Panc1 (cell line): ENCODE results near the gene CAPN9. TPM values are rescaled to one million over a fixed set of nuclear protein-coding genes. Genes with fewer than 3 reads are reported as not detected.

Source experiments
- ATAC-seq: fragments of 200-7000 bp; cut with Tn5 transposase; 2 replicates; pipeline ENCODE4 v1.9.1; 2020; ENCODE audit warnings: mild to moderate bottlenecking, moderate library complexity
- BruUV-seq: library from RNA; stranded (reverse); fragments of 400-500 nt; replicated peaks from 2 replicates; lab custom pipeline; 2021; lab: Mats Ljungman, UMichigan
- CTCF ChIA-PET: fragments of 300-600 bp; sonication (Branson Sonifier 250); formaldehyde crosslinking; loops from one replicate; lab custom pipeline; 2022; ENCODE audit warnings: antibody characterized with exemption; lab: Charles Lee
- POLR2A ChIA-PET: fragments of 300-600 bp; sonication (Branson Sonifier 250); formaldehyde crosslinking; loops from one replicate; lab custom pipeline; 2022; ENCODE audit warnings: antibody characterized with exemption; lab: Charles Lee
- DNase-seq: peaks from one replicate; pipeline ENCODE4 v3.0.0-alpha.2; 2010; ENCODE audit warnings: low read depth, low spot score
- H3K27ac ChIP-seq: 2 replicates; pipeline ENCODE4 v1.5.1; 2011; ENCODE audit warnings: mild to moderate bottlenecking, low read length, inconsistent platforms
- H3K27me3 ChIP-seq: fragments of 200-500 bp; sonication (Bioruptor generic); 2 replicates; pipeline ENCODE4 v1.6.0; 2014; ENCODE audit warnings: low read length, inconsistent platforms; ENCODE audit not compliant: control insufficient read depth, insufficient read depth
- H3K36me3 ChIP-seq: fragments of 200-500 bp; sonication (Bioruptor generic); 2 replicates; pipeline ENCODE4 v1.5.1; 2014; ENCODE audit warnings: inconsistent platforms, mild to moderate bottlenecking, low read length, moderate library complexity; ENCODE audit not compliant: control insufficient read depth, insufficient read depth
- H3K4me1 ChIP-seq: 2 replicates; pipeline ENCODE4 v1.5.1; 2011; ENCODE audit warnings: inconsistent platforms, mild to moderate bottlenecking, low read length, moderate library complexity; ENCODE audit not compliant: control insufficient read depth, insufficient read depth
- H3K4me3 ChIP-seq, 2 experiments: 2 replicates each; pipeline ENCODE4 v1.5.1; 2011 to 2012; ENCODE audit warnings: low read depth in 2 of 2, low read length in 2 of 2, mild to moderate bottlenecking in 2 of 2, inconsistent platforms in 1 of 2, moderate library complexity in 1 of 2
- H3K9me3 ChIP-seq: fragments of 200-500 bp; sonication (Bioruptor generic); 2 replicates; pipeline ENCODE4 v1.5.1; 2014; ENCODE audit warnings: low read depth, mild to moderate bottlenecking, inconsistent platforms, low read length, moderate library complexity; ENCODE audit not compliant: control insufficient read depth, insufficient read depth
- CTCF ChIP-seq: fragments of 450-650 bp; IDR thresholded peaks from 2 replicates; pipeline ENCODE4 v1.5.1; 2017; ENCODE audit warnings: mild to moderate bottlenecking
- POLR2AphosphoS5 ChIP-seq: IDR thresholded peaks from 2 replicates; pipeline ENCODE4 v1.6.1; 2012; ENCODE audit warnings: mild to moderate bottlenecking, low read depth, low read length, moderate library complexity
- SIN3A ChIP-seq: IDR thresholded peaks from 2 replicates; pipeline ENCODE4 v1.6.1; 2012; ENCODE audit warnings: low read depth, mild to moderate bottlenecking, low read length, moderate library complexity, borderline replicate concordance; ENCODE audit not compliant: insufficient read depth
- TCF7L2 ChIP-seq: IDR thresholded peaks from 2 replicates; pipeline ENCODE4 v1.6.1; 2011; ENCODE audit warnings: mild to moderate bottlenecking, low read depth, low read length, inconsistent platforms
- in situ Hi-C: cut with HindIII; loops from 2 replicates; pipeline ENCODE4 v1.10.0; 2016; ENCODE audit warnings: low sequenced_read_pairs, low pct_unique_long_range_greater_than_20kb
- intact Hi-C: fragments of 100-400 bp; cut with micrococcal nuclease; formaldehyde crosslinking; loops from one replicate; pipeline ENCODE4 v1.10.0; 2022; ENCODE audit not compliant: unreplicated experiment
- total RNA-seq: library from RNA; stranded (reverse); gene quantifications from one replicate; pipeline ENCODE4 v1.2.1, GENCODE V29; 2021; ENCODE audit not compliant: unreplicated experiment
- TF ChIP-seq, protein P1 (sequence below), 2 experiments: IDR thresholded peaks; 2 replicates each; pipeline ENCODE4 v1.6.1; 2011 to 2012; ENCODE audit warnings: low read depth in 2 of 2, control low read depth in 1 of 2, low read length in 1 of 2, mild to moderate bottlenecking in 1 of 2, moderate library complexity in 1 of 2; ENCODE audit not compliant: insufficient read depth in 1 of 2

The CAPN9 gene
- total RNA-seq, 1 experiment from 2014 or later = not detected

DNA sequence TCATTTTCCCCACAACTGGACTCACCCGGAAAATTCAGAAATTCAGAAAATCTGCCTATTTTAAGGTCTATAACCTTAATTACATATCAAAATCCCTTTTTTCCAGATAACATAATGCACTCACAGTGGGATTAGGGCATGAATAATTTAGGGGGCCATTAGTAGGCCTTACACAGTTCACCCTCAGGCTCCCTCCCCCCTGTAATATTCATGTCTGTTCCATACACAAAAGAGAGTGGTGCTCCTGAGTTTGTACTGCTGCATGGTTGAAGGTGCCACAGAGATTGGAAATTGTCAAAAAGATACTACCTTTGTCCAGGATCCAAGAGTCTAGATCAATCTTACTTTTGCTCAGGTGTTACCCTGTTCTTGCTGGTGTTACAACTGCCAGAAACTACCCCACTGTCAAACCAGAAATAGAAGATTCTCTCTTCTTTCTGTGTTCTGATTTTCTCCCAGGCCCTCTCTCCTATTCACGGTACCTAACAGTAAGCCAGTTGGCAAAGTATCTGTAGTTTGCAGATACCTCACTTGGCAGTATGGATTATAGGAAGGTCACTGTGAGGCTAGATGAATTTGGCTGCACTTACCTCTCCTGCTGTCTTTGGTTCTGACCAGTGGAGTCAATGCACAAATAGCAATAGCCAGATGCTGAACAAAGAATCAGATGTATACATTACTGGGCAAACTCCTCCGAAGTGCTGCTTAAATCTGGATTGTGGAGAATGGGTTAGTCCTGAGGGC, 67.9 kb downstream of the CAPN9 start:
- POLR2A ChIA-PET = no interaction called here
- CTCF ChIA-PET = no interaction called here
- Histone ChIP-seq H3K4me3 (no peak overlapping the region), H3K36me3 (no peaks in the 10 kb centered on the region), H3K27me3 (no peaks in the 10 kb centered on the region), H3K9me3 (peaks cover 3% of the 10 kb centered on the region; the same call in 1 of the 2 replicates), H3K27ac (no peak overlapping the region), H3K4me1 (no peaks in the 10 kb centered on the region)
- ATAC-seq (no peak), DNase-seq (no peak)
- intact Hi-C loops = loop anchor here (10.0 kb wide), 1 partner anchor 90 kb away; no protein-coding TSS in a partner anchor
- in situ Hi-C loops = no loop called here
- TF ChIP-seq SIN3A (no peak), TCF7L2 (no peak), POLR2AphosphoS5 (no peak), CTCF (no peak)
- TF ChIP-seq, protein P1, sequence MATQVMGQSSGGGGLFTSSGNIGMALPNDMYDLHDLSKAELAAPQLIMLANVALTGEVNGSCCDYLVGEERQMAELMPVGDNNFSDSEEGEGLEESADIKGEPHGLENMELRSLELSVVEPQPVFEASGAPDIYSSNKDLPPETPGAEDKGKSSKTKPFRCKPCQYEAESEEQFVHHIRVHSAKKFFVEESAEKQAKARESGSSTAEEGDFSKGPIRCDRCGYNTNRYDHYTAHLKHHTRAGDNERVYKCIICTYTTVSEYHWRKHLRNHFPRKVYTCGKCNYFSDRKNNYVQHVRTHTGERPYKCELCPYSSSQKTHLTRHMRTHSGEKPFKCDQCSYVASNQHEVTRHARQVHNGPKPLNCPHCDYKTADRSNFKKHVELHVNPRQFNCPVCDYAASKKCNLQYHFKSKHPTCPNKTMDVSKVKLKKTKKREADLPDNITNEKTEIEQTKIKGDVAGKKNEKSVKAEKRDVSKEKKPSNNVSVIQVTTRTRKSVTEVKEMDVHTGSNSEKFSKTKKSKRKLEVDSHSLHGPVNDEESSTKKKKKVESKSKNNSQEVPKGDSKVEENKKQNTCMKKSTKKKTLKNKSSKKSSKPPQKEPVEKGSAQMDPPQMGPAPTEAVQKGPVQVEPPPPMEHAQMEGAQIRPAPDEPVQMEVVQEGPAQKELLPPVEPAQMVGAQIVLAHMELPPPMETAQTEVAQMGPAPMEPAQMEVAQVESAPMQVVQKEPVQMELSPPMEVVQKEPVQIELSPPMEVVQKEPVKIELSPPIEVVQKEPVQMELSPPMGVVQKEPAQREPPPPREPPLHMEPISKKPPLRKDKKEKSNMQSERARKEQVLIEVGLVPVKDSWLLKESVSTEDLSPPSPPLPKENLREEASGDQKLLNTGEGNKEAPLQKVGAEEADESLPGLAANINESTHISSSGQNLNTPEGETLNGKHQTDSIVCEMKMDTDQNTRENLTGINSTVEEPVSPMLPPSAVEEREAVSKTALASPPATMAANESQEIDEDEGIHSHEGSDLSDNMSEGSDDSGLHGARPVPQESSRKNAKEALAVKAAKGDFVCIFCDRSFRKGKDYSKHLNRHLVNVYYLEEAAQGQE (IDR thresholded peaks at IDR 0.05; ENCODE audit: insufficient read depth in 1 of 2, low read depth in 2 of 2, low read length in 1 of 2) = no peak
- no TSS peak for BruUV-seq

- H3K27me3 ChIP-seq = no peaks in the 10 kb centered on the region
- no peak overlapping the region for H3K4me3 ChIP-seq
- TF ChIP-seq, protein P1 (IDR thresholded peaks at IDR 0.05; ENCODE audit: insufficient read depth in 1 of 2, low read depth in 2 of 2, low read length in 1 of 2) = no peak
- TF ChIP-seq POLR2AphosphoS5 (no peak), SIN3A (no peak), CTCF (no peak), TCF7L2 (no peak)
- no peak for DNase-seq
- no peak for ATAC-seq
- ChIA-PET CTCF (no interaction called here), POLR2A (no interaction called here)
- BruUV-seq = no TSS peak
- no peaks in the 10 kb centered on the region for H3K36me3 ChIP-seq
- peaks cover 3% of the 10 kb centered on the region; the same call in 1 of the 2 replicates for H3K9me3 ChIP-seq
- no peaks in the 10 kb centered on the region for H3K4me1 ChIP-seq
- intact Hi-C loops (loop anchor here (10.0 kb wide), 1 partner anchor 89 kb away; no protein-coding TSS in a partner anchor), in situ Hi-C loops (no loop called here)
- H3K27ac ChIP-seq = no peak overlapping the region
Observed at GRCh38 chr1:230816018-230816417, 68.8 kb downstream of the CAPN9 start.
